NCI-H345 (cell line): Measurements from ENCODE around the gene TAF1A.
"Not testable (repeated sequence)": the region's sequence is repeated elsewhere in the genome, so short reads cannot be mapped to it uniquely, and the experiment has no call there.

Experiments used
- DNase-seq: peaks from one replicate; lab custom pipeline; 2025; lab: John Stamatoyannopoulos, UW

The TAF1A gene

GRCh38 chr1:222589462-222590302, at the start of gene TAF1A:
TAF1A (minus strand) TSS chr1:222589933.
- DNase-seq: peak; percentile 92

GRCh38 chr1:222634180-222635013, 44.7 kb upstream of the TAF1A start:
- peak; percentile 88 for DNase-seq

- DNase-seq: no peak
Measured at GRCh38 chr1:222632749-222633148, 43.0 kb upstream of the TAF1A start.

- no peak for DNase-seq
Measured at GRCh38 chr1:222631611-222632208, 42.0 kb upstream of the TAF1A start.

- no peak for DNase-seq
Measured at GRCh38 chr1:222629921-222630535, 40.3 kb upstream of the TAF1A start.

- DNase-seq: no peak
Measured at GRCh38 chr1:222627232-222627631, 37.5 kb upstream of the TAF1A start.

- no peak for DNase-seq
Measured at GRCh38 chr1:222624214-222624613, 34.5 kb upstream of the TAF1A start.

GRCh38 chr1:222623458-222623857, 33.7 kb upstream of the TAF1A start:
- DNase-seq: no peak

- no peak for DNase-seq
Measured at GRCh38 chr1:222622765-222623164, 33.0 kb upstream of the TAF1A start.

GRCh38 chr1:222620566-222620965, 30.8 kb upstream of the TAF1A start:
- DNase-seq: no peak

GRCh38 chr1:222618880-222619596, 29.3 kb upstream of the TAF1A start:
- peak; percentile 28 for DNase-seq

- DNase-seq: peak; percentile 83
Measured at GRCh38 chr1:222618001-222618879, 28.5 kb upstream of the TAF1A start, which contains the start of gene MIA3. MIA3 (plus strand) TSS chr1:222618097; CDS start chr1:222618111, 14 bp downstream.

GRCh38 chr1:222617367-222617951, 27.7 kb upstream of the TAF1A start:
- peak; percentile 94 for DNase-seq

- DNase-seq: no peak
Measured at GRCh38 chr1:222616525-222616924, 26.8 kb upstream of the TAF1A start.

GRCh38 chr1:222613627-222614026, 23.9 kb upstream of the TAF1A start:
- DNase-seq: no peak

- no peak for DNase-seq
Measured at GRCh38 chr1:222610728-222611127, 21.0 kb upstream of the TAF1A start.

GRCh38 chr1:222609111-222609510, 19.4 kb upstream of the TAF1A start:
- not testable (repeated sequence) for DNase-seq

GRCh38 chr1:222606757-222607156, 17.0 kb upstream of the TAF1A start:
- no peak for DNase-seq

GRCh38 chr1:222601257-222601656, 11.5 kb upstream of the TAF1A start:
- no peak for DNase-seq

GRCh38 chr1:222600281-222600680, 10.5 kb upstream of the TAF1A start:
- DNase-seq: no peak
